ENCODE measurements around the gene MEF2A. TPM values are rescaled to one million over a fixed set of nuclear protein-coding genes. Genes with fewer than 3 reads are reported as not detected.

Gene MEF2A
- total and polyA plus RNA-seq, 9 of the 15 experiments (the other 6 are each of a cell fraction or from before 2014, with no cell fraction given), result 1.6 to 18.7 (median 8.7) TPM

DNA sequence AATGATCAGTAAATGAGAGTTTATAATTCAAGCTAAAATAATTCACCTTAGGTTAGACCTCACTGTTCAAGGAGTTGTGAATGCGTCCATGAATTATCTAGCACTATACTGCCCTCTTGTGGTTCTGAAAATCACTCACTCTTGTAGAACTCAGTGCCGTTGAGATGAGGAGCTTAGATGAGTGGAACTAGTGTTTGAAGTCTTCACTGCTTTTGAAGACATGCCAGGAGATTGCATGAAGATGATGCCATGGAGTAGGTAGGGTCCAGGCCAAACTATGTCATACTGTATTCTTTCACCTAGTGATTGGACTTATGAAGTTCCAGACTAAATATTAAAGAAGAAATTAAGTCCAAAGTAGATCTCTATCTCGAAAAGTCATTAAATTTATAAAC is 138.7 kb downstream of the MEF2A start (continued):
- TF ChIP-seq TAF9B (IDR thresholded peaks at IDR 0.05; ENCODE audit: partially characterized antibody) (no peak), SP2 (IDR thresholded peaks at IDR 0.05; ENCODE audit: extremely low read depth, low read depth, low read length, poor library complexity, severe bottlenecking) (no peak)

DNA sequence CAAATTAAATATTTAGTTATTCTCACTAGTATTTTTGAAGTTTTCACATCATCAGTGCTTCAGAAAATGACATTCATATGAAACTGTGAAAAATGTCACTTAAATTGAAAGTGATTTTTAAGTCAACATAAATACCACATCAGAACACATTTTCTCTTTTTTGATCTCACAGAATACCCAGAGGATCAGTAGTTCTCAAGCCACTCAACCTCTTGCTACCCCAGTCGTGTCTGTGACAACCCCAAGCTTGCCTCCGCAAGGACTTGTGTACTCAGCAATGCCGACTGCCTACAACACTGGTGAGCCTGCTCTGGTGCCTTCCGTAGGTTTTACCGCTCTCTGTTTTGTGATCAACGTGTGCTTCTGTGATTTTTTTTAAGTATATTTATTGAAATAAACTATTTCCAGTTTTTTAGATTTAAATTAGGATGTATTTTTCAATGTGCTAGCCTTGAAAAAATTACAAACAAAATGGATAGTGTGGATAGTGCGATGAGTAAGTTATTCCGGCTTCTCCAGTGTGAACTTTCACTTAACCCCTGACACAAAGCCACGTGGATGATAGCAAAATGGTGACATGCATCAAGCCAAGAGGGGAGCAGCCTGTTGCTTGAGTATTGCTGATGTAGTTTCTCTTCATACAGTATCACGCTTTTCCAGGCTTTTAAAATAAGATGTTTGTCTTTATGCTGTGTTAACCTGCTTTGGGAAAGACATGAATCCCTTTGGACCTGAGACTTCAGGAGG is 140.9 kb downstream of the MEF2A start:
- TF ChIP-seq NR2C1 (IDR thresholded peaks at IDR 0.05), result no peak
- peak; percentile 69 for TF ChIP-seq NR2C1 (tag; IDR thresholded peaks at IDR 0.05)
- TF ChIP-seq ZC3H4 (CRISPR knock-in tag; IDR thresholded peaks at IDR 0.05; ENCODE audit: borderline replicate concordance), result no peak
- TF ChIP-seq NR2C2 (CRISPR knock-in tag; IDR thresholded peaks at IDR 0.05), result no peak
- peak; percentile 59 for TF ChIP-seq NR2C2 (tag; IDR thresholded peaks at IDR 0.05)
- TF ChIP-seq FOSL1 (tag; conservative IDR thresholded peaks at IDR 0.05), result 0 out of 2 replicates have a peak, but pooled peaks have one; percentile 14
- Histone ChIP-seq H3K9me1 (ENCODE audit: control insufficient read depth, insufficient read depth, low read length) (no peaks in the 10 kb centered on the region), H3K4me3 (no peak overlapping the region), H2AFZ (ENCODE audit: low read depth, low read length) (no peak overlapping the region), H3K4me2 (ENCODE audit: insufficient read depth, low read length) (no peak overlapping the region), H3K4me1 (replicated peaks in 1 of 2; ENCODE audit: control insufficient read depth in 2 of 2, insufficient read depth in 2 of 2, low read length in 2 of 2) (peaks cover 0 to 6% of the 10 kb centered on the region in 2 experiments; a peak in 3 of 5 replicates), H3K27me3 (ENCODE audit: control insufficient read depth in 2 of 2, insufficient read depth in 2 of 2, low read length in 2 of 2) (no peaks in the 10 kb centered on the region), H3K9me3 (replicated peaks; ENCODE audit: control insufficient read depth, insufficient read depth, low read depth, low read length) (no peaks in the 10 kb centered on the region), H4K20me1 (replicated peaks; ENCODE audit: control insufficient read depth, insufficient read depth, low read length) (no peaks in the 10 kb centered on the region), H3K36me3 (ENCODE audit: control insufficient read depth, insufficient read depth, low read length) (no peaks in the 10 kb centered on the region), H3K79me2 (ENCODE audit: control insufficient read depth, insufficient read depth, low read length) (no peaks in the 10 kb centered on the region), H3K9ac (ENCODE audit: insufficient read depth in 1 of 2, low read depth in 2 of 2, low read length in 2 of 2) (no peak overlapping the region), H3K27ac (ENCODE audit: extremely low read depth, low read depth, low read length) (no peak overlapping the region)
- intact Hi-C loops (cut with micrococcal nuclease) (loop anchor here (10.0 kb wide), 2 partner anchors 202 to 302 kb away; no protein-coding TSS in a partner anchor), in situ Hi-C loops (cut with MboI) (no loop called here)
- WGBS (ENCODE audit: insufficient coverage, low coverage, missing lambda C conversion rate), result 47% methylated on average over 10 of the region's 10 CpGs
- no peak for ATAC-seq
- FAIRE-seq, result no peak
- BruUV-seq (replicated peaks), result no TSS peak
- no peak for DNase-seq (ENCODE audit: extremely low read depth in 1 of 4, low spot score in 3 of 4)
- ChIA-PET CTCF (ENCODE audit: low intra/inter-chr PET ratio) (no interaction called here), POLR2A (interaction anchor here (1.6 kb wide), 1 partner anchor 11 kb away, joined by 3 read pairs; no protein-coding TSS in a partner anchor)

All from K562 (cell line).